Keratinocyte (primary cell): ENCODE measurements around the gene BMPER. TPM values are rescaled to one million over a fixed set of nuclear protein-coding genes. Genes with fewer than 3 reads are reported as not detected.

Source experiments
- DNase-seq: peaks from one replicate; pipeline ENCODE4 v3.0.0-alpha.2; 2011; ENCODE audit warnings: low read depth, missing footprints, low spot score
- FAIRE-seq: peaks from 2 replicates; lab custom pipeline; 2011; peaks lifted over from hg19 to GRCh38; lab: Jason Lieb, UNC
- H2AFZ ChIP-seq: 2 replicates; pipeline ENCODE4 v1.6.0; 2012; ENCODE audit warnings: low read length, control low read depth, inconsistent platforms; ENCODE audit not compliant: control insufficient read depth
- H3K27ac ChIP-seq: 2 replicates; pipeline ENCODE4 v1.5.1; 2011; ENCODE audit warnings: low read length; ENCODE audit not compliant: control insufficient read depth, insufficient read depth
- H3K27me3 ChIP-seq: 3 replicates; pipeline ENCODE4 v1.6.0; 2011; ENCODE audit warnings: low read length; ENCODE audit not compliant: control insufficient read depth, insufficient read depth; ENCODE audit errors: extremely low read depth
- H3K36me3 ChIP-seq, 2 experiments: 2 replicates in 1 of 2; 3 replicates in 1 of 2; pipeline ENCODE4 v1.5.1; 2011; ENCODE audit warnings: low read length in 2 of 2, mild to moderate bottlenecking in 1 of 2; ENCODE audit not compliant: control insufficient read depth in 2 of 2, insufficient read depth in 2 of 2; ENCODE audit errors: extremely low read depth in 1 of 2
- H3K4me1 ChIP-seq: 3 replicates; pipeline ENCODE4 v1.5.1; 2011; ENCODE audit warnings: low read length; ENCODE audit not compliant: control insufficient read depth, insufficient read depth; ENCODE audit errors: extremely low read depth
- H3K4me2 ChIP-seq: 3 replicates; pipeline ENCODE4 v1.6.0; 2011; ENCODE audit warnings: low read depth, low read length; ENCODE audit not compliant: control insufficient read depth, insufficient read depth; ENCODE audit errors: extremely low read depth
- H3K4me3 ChIP-seq, 3 experiments: fragments of 200-600 bp in 1 of 3; sonication (generic) in 1 of 3; 2 replicates in 2 of 3; 3 replicates in 1 of 3; pipeline ENCODE4 v1.5.1; 2011 to 2016; ENCODE audit warnings: low read length in 3 of 3, mild to moderate bottlenecking in 3 of 3, control low read depth in 2 of 3, inconsistent platforms in 1 of 3, low read depth in 1 of 3, mixed read lengths in 1 of 3, mixed run types in 1 of 3, moderate library complexity in 1 of 3; ENCODE audit not compliant: control insufficient read depth in 2 of 3, insufficient read depth in 2 of 3; ENCODE audit errors: extremely low read depth in 1 of 3
- H3K79me2 ChIP-seq: 2 replicates; pipeline ENCODE4 v1.6.0; 2012; ENCODE audit warnings: low read length; ENCODE audit not compliant: control insufficient read depth, insufficient read depth
- H3K9ac ChIP-seq: 3 replicates; pipeline ENCODE4 v1.6.0; 2011; ENCODE audit warnings: low read length; ENCODE audit not compliant: control insufficient read depth, insufficient read depth; ENCODE audit errors: extremely low read depth
- H3K9me1 ChIP-seq: 3 replicates; pipeline ENCODE4 v1.6.0; 2011; ENCODE audit warnings: low read length; ENCODE audit not compliant: control insufficient read depth, insufficient read depth; ENCODE audit errors: extremely low read depth
- H3K9me3 ChIP-seq: 2 replicates; pipeline ENCODE4 v1.5.1; 2012; ENCODE audit warnings: low read depth, low read length; ENCODE audit not compliant: control insufficient read depth
- H4K20me1 ChIP-seq: 3 replicates; pipeline ENCODE4 v1.6.0; 2011; ENCODE audit warnings: low read length; ENCODE audit not compliant: control insufficient read depth, insufficient read depth; ENCODE audit errors: extremely low read depth
- CTCF ChIP-seq, 3 experiments: IDR thresholded peaks in 1 of 3; conservative IDR thresholded peaks in 1 of 3; optimal IDR thresholded peaks in 1 of 3; 2 replicates in 2 of 3; 3 replicates in 1 of 3; pipeline versions ENCODE3 to v1.5.1; 2011; ENCODE audit warnings: low read length in 3 of 3, mild to moderate bottlenecking in 3 of 3, moderate library complexity in 2 of 3, control low read depth in 1 of 3, inconsistent platforms in 1 of 3; ENCODE audit not compliant: insufficient read depth in 2 of 3; ENCODE audit errors: extremely low read depth in 1 of 3
- EZH2 ChIP-seq: IDR thresholded peaks from one replicate; pipeline ENCODE4 v1.6.1; 2012; ENCODE audit warnings: inconsistent platforms, mild to moderate bottlenecking, low read length, moderate library complexity
- dilution Hi-C: fragments of 300-500 bp; cut with MboI; formaldehyde crosslinking; loops from one replicate; pipeline ENCODE4 v1.7.0; 2020; ENCODE audit warnings: low sequenced_read_pairs; ENCODE audit not compliant: extremely low pct_ligation_motif_present
- polyA plus RNA-seq, 5 experiments: library from polyadenylated mRNA; depleted of rRNA in 3 of 5; stranded (reverse) in 3 of 5; stranded (forward) in 1 of 5; unstranded in 1 of 5; fragments of >200 nt; gene quantifications; 1 replicate in 1 of 5; 2 replicates in 3 of 5; 3 replicates in 1 of 5; pipeline versions ENCODE4 v1.2.1 to v1.2.3, GENCODE V29; 2011 to 2012; ENCODE audit warnings: missing spikeins in 2 of 5, low read depth in 1 of 5, low replicate concordance in 1 of 5

BMPER gene
- polyA plus RNA-seq, 1 donor (not counting 4 experiments of a cell fraction or from before 2014, with no cell fraction given): 0.67 TPM

GRCh38 chr7:34124765-34125164 is 219.4 kb downstream of the BMPER start:
- no peak overlapping the region for H3K4me3 ChIP-seq
- no peak overlapping the region for H2AFZ ChIP-seq
- H3K4me2 ChIP-seq: no peak overlapping the region
- no peaks in the 10 kb centered on the region for H3K79me2 ChIP-seq
- H3K9ac ChIP-seq: no peak overlapping the region
- dilution Hi-C loops: no loop called here
- no peaks in the 10 kb centered on the region for H3K27me3 ChIP-seq
- no peaks in the 10 kb centered on the region for H4K20me1 ChIP-seq
- DNase-seq (no peak), FAIRE-seq (no peak)
- H3K27ac ChIP-seq: no peak overlapping the region
- H3K9me1 ChIP-seq: no peaks in the 10 kb centered on the region
- no peak for TF ChIP-seq EZH2
- TF ChIP-seq CTCF (optimal IDR thresholded peaks at IDR 0.05 in 1 of 3, IDR thresholded peaks at IDR 0.05 in 1 of 3, conservative IDR thresholded peaks at IDR 0.05 in 1 of 3; ENCODE audit: extremely low read depth in 1 of 3, insufficient read depth in 2 of 3, low read length in 3 of 3): no peak
- no peaks in the 10 kb centered on the region for H3K9me3 ChIP-seq
- no peaks in the 10 kb centered on the region for H3K4me1 ChIP-seq
- H3K36me3 ChIP-seq: no peaks in the 10 kb centered on the region

GRCh38 chr7:34128762-34129161 is 223.4 kb downstream of the BMPER start:
- DNase-seq (no peak), FAIRE-seq (no peak)
- H3K36me3 ChIP-seq: no peaks in the 10 kb centered on the region
- H3K9ac ChIP-seq: no peak overlapping the region
- no peaks in the 10 kb centered on the region for H3K9me3 ChIP-seq
- H2AFZ ChIP-seq: no peak overlapping the region
- dilution Hi-C loops: no loop called here
- H4K20me1 ChIP-seq: no peaks in the 10 kb centered on the region
- H3K4me3 ChIP-seq: no peak overlapping the region
- TF ChIP-seq CTCF (optimal IDR thresholded peaks at IDR 0.05 in 1 of 3, IDR thresholded peaks at IDR 0.05 in 1 of 3, conservative IDR thresholded peaks at IDR 0.05 in 1 of 3; ENCODE audit: extremely low read depth in 1 of 3, insufficient read depth in 2 of 3, low read length in 3 of 3) (no peak), EZH2 (no peak)
- no peaks in the 10 kb centered on the region for H3K27me3 ChIP-seq
- H3K27ac ChIP-seq: no peak overlapping the region
- peaks cover 9% of the 10 kb centered on the region for H3K4me1 ChIP-seq
- H3K4me2 ChIP-seq: no peak overlapping the region
- H3K9me1 ChIP-seq: no peaks in the 10 kb centered on the region
- no peaks in the 10 kb centered on the region for H3K79me2 ChIP-seq
